ENCODE data around the gene SLC46A1. TPM values are rescaled to one million over a fixed set of nuclear protein-coding genes. Genes with fewer than 3 reads are reported as not detected.

Gene SLC46A1
- total RNA-seq, 1 donor from 2014 or later = 16.1 TPM

- Mint-ChIP-seq H3K4me3 (ENCODE audit: low read depth) (peak overlapping the region; percentile 64), H3K27ac (peak overlapping the region; percentile 56), H3K4me1 (ENCODE audit: low read depth) (peaks cover 32% of the 10 kb centered on the region), H3K27me3 (peaks cover 18% of the 10 kb centered on the region), H3K9me3 (ENCODE audit: low read depth) (no peaks in the 10 kb centered on the region), H3K36me3 (ENCODE audit: insufficient read depth) (no peaks in the 10 kb centered on the region)
- DNase-seq (ENCODE audit: low spot score, unreplicated experiment) = no peak
- no peak for TF ChIP-seq CTCF (IDR thresholded peaks at IDR 0.05; ENCODE audit: unreplicated experiment)
Observed at GRCh38 chr17:28372203-28372944, 33.6 kb downstream of the SLC46A1 start.

GRCh38 chr17:28371245-28372202 lies 34.5 kb downstream of the SLC46A1 start, which contains the start of gene SARM1:
Gene SARM1 (plus strand): TSS chr17:28371694. CDS start chr17:28372033, 339 bp downstream.
- Mint-ChIP-seq H3K36me3 (ENCODE audit: insufficient read depth) (no peaks in the 10 kb centered on the region), H3K4me1 (ENCODE audit: low read depth) (peaks cover 33% of the 10 kb centered on the region), H3K27ac (peak within 1 kb of the TSS; percentile 96), H3K4me3 (ENCODE audit: low read depth) (peak within 1 kb of the TSS; percentile 70), H3K27me3 (peaks cover 18% of the 10 kb centered on the region), H3K9me3 (ENCODE audit: low read depth) (no peaks in the 10 kb centered on the region)
- no peak for TF ChIP-seq CTCF (IDR thresholded peaks at IDR 0.05; ENCODE audit: unreplicated experiment)
- DNase-seq (ENCODE audit: low spot score, unreplicated experiment) = peak; percentile 85

DNA sequence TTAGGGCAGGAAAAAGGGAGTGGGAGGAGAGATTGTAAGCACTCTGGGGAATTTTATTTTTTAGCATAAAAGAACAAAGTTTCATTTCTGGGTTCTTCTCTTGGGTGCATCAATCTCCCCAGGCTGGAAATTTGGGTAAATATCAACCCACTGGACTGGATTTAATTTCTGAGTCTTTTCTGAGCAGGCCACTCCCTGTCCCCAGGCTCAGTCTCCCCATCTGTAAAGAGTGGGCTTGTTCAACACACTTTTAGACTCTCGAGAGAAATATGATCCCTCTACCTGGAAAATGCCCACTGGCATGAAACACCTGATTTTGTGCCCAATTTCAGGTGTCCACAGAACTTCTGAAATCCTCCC lies 35.3 kb downstream of the SLC46A1 start:
- Mint-ChIP-seq H3K27me3 (peaks cover 18% of the 10 kb centered on the region), H3K4me1 (ENCODE audit: low read depth) (peaks cover 33% of the 10 kb centered on the region), H3K36me3 (ENCODE audit: insufficient read depth) (no peaks in the 10 kb centered on the region), H3K27ac (peak overlapping the region; percentile 96), H3K9me3 (ENCODE audit: low read depth) (no peaks in the 10 kb centered on the region), H3K4me3 (ENCODE audit: low read depth) (peak overlapping the region; percentile 69)
- TF ChIP-seq CTCF (IDR thresholded peaks at IDR 0.05; ENCODE audit: unreplicated experiment) = no peak
- no peak for DNase-seq (ENCODE audit: low spot score, unreplicated experiment)

DNA sequence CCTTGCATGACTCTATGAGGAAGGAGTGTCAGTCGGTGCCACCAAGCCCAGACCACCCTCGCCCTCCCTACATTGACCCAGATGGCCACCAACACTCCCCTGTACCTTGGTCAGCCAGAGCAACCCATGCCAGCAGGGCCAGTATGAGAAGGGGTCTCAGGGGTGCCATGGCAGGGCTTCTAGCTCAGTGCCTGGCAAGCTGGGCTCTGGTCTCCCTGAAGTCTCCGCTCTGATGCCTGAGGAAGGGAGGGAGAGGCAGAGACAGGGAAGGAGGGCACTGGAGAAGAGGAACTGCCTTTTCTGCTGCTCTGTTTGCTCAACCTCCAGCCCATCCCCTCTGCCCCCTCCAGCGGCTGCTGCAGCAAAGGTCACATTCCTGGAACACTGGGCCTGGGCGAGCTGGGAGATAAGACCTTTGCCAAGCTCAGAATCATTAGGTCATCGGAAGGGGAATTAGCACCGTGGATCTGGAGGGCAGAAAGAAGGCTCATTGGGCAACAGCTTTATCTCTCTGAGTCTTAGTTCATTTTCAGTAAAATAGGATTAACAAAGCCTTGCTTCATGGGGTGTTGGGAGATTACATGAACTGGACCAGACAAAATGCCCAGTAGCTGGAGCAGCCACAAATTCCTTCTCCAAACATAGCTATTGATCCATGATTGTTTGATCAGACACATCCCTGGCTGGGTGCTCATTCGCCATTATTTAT lies 35.8 kb downstream of the SLC46A1 start, which contains the start of gene VTN:
VTN (minus strand) TSS at position 273 of the 709 bp plus-strand sequence; CDS start at position 169, 104 bp downstream.
- Mint-ChIP-seq H3K36me3 (ENCODE audit: insufficient read depth) (no peaks in the 10 kb centered on the region), H3K4me3 (ENCODE audit: low read depth) (peak within 1 kb of the TSS; percentile 69), H3K27me3 (peaks cover 18% of the 10 kb centered on the region), H3K27ac (peak within 1 kb of the TSS; percentile 96), H3K9me3 (ENCODE audit: low read depth) (no peaks in the 10 kb centered on the region), H3K4me1 (ENCODE audit: low read depth) (peaks cover 33% of the 10 kb centered on the region)
- TF ChIP-seq CTCF (IDR thresholded peaks at IDR 0.05; ENCODE audit: unreplicated experiment) = no peak
- peak; percentile 54 for DNase-seq (ENCODE audit: low spot score, unreplicated experiment)

GRCh38 chr17:28369684-28370034 lies 36.4 kb downstream of the SLC46A1 start:
- Mint-ChIP-seq H3K27me3 (peaks cover 15% of the 10 kb centered on the region), H3K9me3 (ENCODE audit: low read depth) (no peaks in the 10 kb centered on the region), H3K4me3 (ENCODE audit: low read depth) (peak overlapping the region; percentile 64), H3K27ac (peak overlapping the region; percentile 96), H3K4me1 (ENCODE audit: low read depth) (peaks cover 33% of the 10 kb centered on the region), H3K36me3 (ENCODE audit: insufficient read depth) (no peaks in the 10 kb centered on the region)
- TF ChIP-seq CTCF (IDR thresholded peaks at IDR 0.05; ENCODE audit: unreplicated experiment) = no peak
- DNase-seq (ENCODE audit: low spot score, unreplicated experiment) = no peak
